HG03139 (cell line): Measurements from ENCODE around the gene KCNK13.
"Not testable (repeated sequence)": the region's sequence is repeated elsewhere in the genome, so short reads cannot be mapped to it uniquely, and the experiment has no call there.

ENCODE experiments used
- ATAC-seq: cut with Tn5 transposase; IDR thresholded peaks from one replicate; pipeline ENCODE4 v1.9.1; 2021; ENCODE audit not compliant: unreplicated experiment

The KCNK13 gene

GRCh38 chr14:90061685-90062126 lies at the start of gene KCNK13:
Gene KCNK13 (plus strand): TSS chr14:90061994. CDS start chr14:90062206, 212 bp downstream.
- ATAC-seq: no peak

- no peak for ATAC-seq
These were observed 44.4 kb upstream of the KCNK13 start for GRCh38 chr14:90017371-90017770.

- no peak for ATAC-seq
These were observed 41.8 kb upstream of the KCNK13 start for GRCh38 chr14:90019824-90020523.

GRCh38 chr14:90023176-90023896 lies 38.5 kb upstream of the KCNK13 start:
- ATAC-seq: no peak

GRCh38 chr14:90024910-90025309 lies 36.9 kb upstream of the KCNK13 start:
- no peak for ATAC-seq

- not testable (repeated sequence) for ATAC-seq
These were observed 35.2 kb upstream of the KCNK13 start for GRCh38 chr14:90026608-90027007.

- no peak for ATAC-seq
These were observed 34.0 kb upstream of the KCNK13 start for GRCh38 chr14:90027842-90028241.

- no peak for ATAC-seq
These were observed 27.6 kb upstream of the KCNK13 start for GRCh38 chr14:90034156-90034555.

- no peak for ATAC-seq
These were observed 26.8 kb upstream of the KCNK13 start for GRCh38 chr14:90034835-90035525.

GRCh38 chr14:90039253-90040010 lies 22.4 kb upstream of the KCNK13 start:
- no peak for ATAC-seq

- ATAC-seq: no peak
These were observed 21.4 kb upstream of the KCNK13 start for GRCh38 chr14:90040411-90040810.

GRCh38 chr14:90042496-90043252 lies 19.1 kb upstream of the KCNK13 start:
- no peak for ATAC-seq

- ATAC-seq: no peak
These were observed 16.2 kb upstream of the KCNK13 start for GRCh38 chr14:90045616-90046015.

- ATAC-seq: no peak
These were observed 12.4 kb upstream of the KCNK13 start for GRCh38 chr14:90049390-90049789.

- ATAC-seq: no peak
These were observed 11.5 kb upstream of the KCNK13 start for GRCh38 chr14:90050271-90050670.

GRCh38 chr14:90053044-90053443 lies 8.8 kb upstream of the KCNK13 start:
- ATAC-seq: no peak

- no peak for ATAC-seq
These were observed 7.0 kb upstream of the KCNK13 start for GRCh38 chr14:90054803-90055202.

GRCh38 chr14:90056826-90057225 lies 5.0 kb upstream of the KCNK13 start:
- no peak for ATAC-seq

- no peak for ATAC-seq
These were observed 2.8 kb upstream of the KCNK13 start for GRCh38 chr14:90058876-90059458.
